WERI-Rb-1 (cell line): Measurements from ENCODE around the gene PRKAG2.

ENCODE experiments used
- DNase-seq: peaks from one replicate; pipeline ENCODE4 v3.0.0-alpha.2; 2020
- H3K27ac ChIP-seq: fragments of 250-450 bp; sonication (Bioruptor Pico); 2 replicates; pipeline ENCODE4 v1.5.1; 2020; ENCODE audit warnings: mild to moderate bottlenecking, moderate library complexity
- H3K27me3 ChIP-seq: fragments of 250-450 bp; sonication (Bioruptor Pico); 2 replicates; pipeline ENCODE4 v1.5.1; 2021; ENCODE audit warnings: mild to moderate bottlenecking, low read depth, moderate library complexity; ENCODE audit not compliant: insufficient read depth, severe bottlenecking
- H3K36me3 ChIP-seq: fragments of 250-450 bp; sonication (Bioruptor Pico); 2 replicates; pipeline ENCODE4 v1.5.1; 2020; ENCODE audit warnings: mild to moderate bottlenecking, moderate library complexity
- H3K4me3 ChIP-seq: 2 replicates; pipeline ENCODE4 v1.5.1; 2011; ENCODE audit warnings: low read depth, mild to moderate bottlenecking, control low read depth, low read length
- H3K9me3 ChIP-seq: fragments of 250-450 bp; sonication (Bioruptor Pico); 2 replicates; pipeline ENCODE4 v1.5.1; 2021; ENCODE audit warnings: mild to moderate bottlenecking, moderate library complexity; ENCODE audit not compliant: severe bottlenecking
- TF ChIP-seq, protein P1 (sequence below): IDR thresholded peaks from 2 replicates; pipeline ENCODE4 v1.5.1; 2011; ENCODE audit warnings: low read depth, mild to moderate bottlenecking, control low read depth, inconsistent platforms, low read length

PRKAG2 gene

DNA sequence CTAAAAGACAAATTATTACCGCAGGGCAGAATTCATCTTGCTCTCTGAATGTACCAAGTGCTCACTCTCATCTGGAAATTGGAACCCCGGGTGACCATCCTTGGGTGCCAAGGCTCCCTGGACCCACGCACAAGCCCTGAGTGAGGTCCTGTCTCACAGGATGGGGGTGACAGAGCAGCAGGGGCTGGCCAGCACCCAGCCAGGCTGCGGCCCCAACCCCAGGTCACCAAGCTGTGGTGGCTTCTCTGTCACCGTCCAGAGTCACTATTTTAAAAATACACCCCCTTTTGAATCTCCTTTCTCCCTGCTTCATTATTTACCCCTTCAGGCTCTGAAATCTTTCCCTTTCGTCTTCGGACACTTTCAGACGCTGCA is 148.6 kb downstream of the PRKAG2 start:
- H3K4me3 ChIP-seq = no peak overlapping the region
- no peaks in the 10 kb centered on the region for H3K27me3 ChIP-seq
- no peak overlapping the region for H3K27ac ChIP-seq
- no peak for DNase-seq
- H3K9me3 ChIP-seq = no peaks in the 10 kb centered on the region
- H3K36me3 ChIP-seq = no peaks in the 10 kb centered on the region
- TF ChIP-seq, protein P1, sequence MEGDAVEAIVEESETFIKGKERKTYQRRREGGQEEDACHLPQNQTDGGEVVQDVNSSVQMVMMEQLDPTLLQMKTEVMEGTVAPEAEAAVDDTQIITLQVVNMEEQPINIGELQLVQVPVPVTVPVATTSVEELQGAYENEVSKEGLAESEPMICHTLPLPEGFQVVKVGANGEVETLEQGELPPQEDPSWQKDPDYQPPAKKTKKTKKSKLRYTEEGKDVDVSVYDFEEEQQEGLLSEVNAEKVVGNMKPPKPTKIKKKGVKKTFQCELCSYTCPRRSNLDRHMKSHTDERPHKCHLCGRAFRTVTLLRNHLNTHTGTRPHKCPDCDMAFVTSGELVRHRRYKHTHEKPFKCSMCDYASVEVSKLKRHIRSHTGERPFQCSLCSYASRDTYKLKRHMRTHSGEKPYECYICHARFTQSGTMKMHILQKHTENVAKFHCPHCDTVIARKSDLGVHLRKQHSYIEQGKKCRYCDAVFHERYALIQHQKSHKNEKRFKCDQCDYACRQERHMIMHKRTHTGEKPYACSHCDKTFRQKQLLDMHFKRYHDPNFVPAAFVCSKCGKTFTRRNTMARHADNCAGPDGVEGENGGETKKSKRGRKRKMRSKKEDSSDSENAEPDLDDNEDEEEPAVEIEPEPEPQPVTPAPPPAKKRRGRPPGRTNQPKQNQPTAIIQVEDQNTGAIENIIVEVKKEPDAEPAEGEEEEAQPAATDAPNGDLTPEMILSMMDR = no peak

DNA sequence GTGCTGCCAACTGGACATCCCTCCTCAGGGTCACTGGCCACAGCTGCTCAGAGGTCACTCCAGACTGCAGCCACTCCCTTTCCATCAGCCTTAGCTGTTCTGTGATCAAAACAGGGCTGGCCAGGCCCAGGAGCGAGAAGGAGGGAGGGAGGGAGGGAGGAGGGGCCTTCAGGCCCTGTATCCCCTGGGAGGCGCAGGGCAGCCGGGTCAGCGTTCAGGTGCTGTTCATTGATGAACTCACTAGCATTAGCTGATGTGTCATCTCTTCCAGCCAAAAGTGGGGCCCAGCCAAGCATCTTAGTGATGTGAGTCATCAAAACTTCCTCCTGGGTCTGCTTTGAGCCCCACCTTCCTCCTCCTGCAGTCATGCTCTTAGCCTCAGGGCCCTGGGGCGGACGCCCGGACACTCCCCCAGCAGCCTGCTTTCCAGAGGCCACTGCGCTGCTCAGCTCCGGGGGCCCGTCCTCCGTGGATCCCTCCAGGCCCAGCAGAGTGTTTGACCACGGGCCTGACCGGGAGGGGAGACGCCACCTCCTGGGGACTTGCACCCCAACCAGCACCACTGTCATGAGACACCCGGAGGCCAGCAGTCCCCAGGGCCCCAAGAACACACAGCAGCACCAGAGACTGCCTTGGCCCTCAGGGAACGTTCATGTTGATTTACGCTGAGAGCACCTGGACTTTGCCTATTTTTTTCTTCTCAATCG is 149.2 kb downstream of the PRKAG2 start:
- DNase-seq = no peak
- H3K27me3 ChIP-seq = no peaks in the 10 kb centered on the region
- no peaks in the 10 kb centered on the region for H3K36me3 ChIP-seq
- no peak overlapping the region for H3K4me3 ChIP-seq
- H3K27ac ChIP-seq = no peak overlapping the region
- TF ChIP-seq, protein P1 = no peak
- no peaks in the 10 kb centered on the region for H3K9me3 ChIP-seq

DNA sequence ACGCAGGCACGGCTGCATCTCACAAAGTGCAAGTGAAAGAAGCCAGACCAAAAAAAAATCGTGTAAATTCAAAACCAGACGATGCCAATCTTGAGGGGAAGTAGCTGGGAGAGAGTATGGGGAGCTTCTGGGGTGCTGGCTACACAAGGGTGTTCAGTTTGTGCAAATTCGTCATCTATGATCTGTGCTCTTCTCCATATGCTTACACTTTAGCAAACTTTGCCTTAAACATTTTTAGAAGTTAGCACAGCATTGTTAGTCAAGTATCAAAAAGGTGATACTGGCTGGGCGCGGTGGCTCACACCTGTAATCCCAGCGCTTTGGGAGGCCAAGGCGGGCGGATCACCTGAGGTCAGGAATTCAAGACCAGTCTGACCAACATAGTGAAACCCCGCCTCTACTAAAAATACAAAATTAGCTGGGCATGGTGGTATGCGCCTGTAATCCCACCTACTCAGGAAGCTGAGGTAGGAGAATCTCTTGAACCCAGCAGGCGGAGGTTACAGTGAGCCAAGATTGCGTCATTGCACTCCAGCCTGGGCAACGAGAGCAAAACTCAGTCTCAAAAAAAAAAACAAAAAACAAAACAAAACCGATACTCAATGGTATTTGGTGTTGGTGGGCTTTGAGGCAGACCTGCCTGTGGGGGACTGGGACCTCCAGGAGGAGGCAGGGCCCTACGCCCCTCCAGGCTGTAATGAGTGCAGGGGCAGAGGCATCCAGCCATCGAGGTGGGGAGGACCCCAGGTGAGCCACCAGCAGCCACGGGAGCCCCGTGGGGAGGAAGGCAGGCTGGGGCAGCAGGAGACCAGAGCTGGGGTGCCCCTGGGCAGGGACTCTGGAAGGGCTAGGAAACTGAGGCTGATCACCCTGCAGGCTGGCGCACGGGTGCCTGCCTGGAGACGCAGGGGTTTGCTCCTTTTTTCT is 150.0 kb downstream of the PRKAG2 start:
- Histone ChIP-seq H3K27me3 (no peaks in the 10 kb centered on the region), H3K4me3 (no peak overlapping the region), H3K9me3 (no peaks in the 10 kb centered on the region), H3K36me3 (no peaks in the 10 kb centered on the region), H3K27ac (no peak overlapping the region)
- no peak for DNase-seq
- TF ChIP-seq, protein P1 = no peak

DNA sequence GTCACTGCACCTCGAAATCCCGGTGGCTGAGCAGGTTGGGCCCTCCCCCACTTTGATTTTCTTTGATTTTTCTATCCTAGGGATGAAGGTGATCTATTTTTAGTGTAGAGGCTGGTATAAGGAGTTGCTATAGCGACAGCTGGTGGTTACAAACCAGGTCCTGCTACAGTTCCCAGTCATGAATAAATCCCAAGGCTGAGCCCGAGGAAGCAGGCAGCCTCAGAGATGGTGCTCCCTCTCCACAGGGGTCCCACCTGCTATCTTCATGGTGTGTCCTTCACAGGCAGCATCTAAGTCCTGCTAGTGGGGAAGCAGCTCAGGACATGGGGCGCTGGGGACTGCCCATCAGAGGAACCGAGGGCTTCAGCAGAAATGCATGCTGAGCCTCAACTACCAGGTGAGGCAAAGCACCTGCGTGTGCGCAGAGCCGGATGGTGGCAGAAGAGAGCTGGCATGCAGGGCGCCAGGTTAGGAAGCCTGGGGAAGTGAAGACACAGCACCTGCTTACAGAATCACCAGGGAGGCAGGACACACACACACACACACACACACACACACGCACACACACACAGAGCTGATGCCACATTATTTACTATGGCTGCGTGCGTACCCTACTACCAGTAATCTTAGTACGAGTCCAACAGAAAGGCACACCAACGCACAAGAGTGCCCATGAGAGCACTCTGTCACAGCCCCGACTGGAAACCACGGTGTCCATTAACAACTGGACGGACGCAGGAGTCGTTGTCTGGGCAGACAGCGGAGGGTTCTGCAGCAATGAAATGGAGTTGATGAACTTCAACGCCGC is 150.9 kb downstream of the PRKAG2 start:
- TF ChIP-seq, protein P1 = peak; percentile 17; the same call in 1 of the 2 replicates
- H3K27me3 ChIP-seq = no peaks in the 10 kb centered on the region
- peak; percentile 52 for DNase-seq
- no peaks in the 10 kb centered on the region for H3K36me3 ChIP-seq
- no peak overlapping the region for H3K4me3 ChIP-seq
- H3K9me3 ChIP-seq = no peaks in the 10 kb centered on the region
- no peak overlapping the region for H3K27ac ChIP-seq

DNA sequence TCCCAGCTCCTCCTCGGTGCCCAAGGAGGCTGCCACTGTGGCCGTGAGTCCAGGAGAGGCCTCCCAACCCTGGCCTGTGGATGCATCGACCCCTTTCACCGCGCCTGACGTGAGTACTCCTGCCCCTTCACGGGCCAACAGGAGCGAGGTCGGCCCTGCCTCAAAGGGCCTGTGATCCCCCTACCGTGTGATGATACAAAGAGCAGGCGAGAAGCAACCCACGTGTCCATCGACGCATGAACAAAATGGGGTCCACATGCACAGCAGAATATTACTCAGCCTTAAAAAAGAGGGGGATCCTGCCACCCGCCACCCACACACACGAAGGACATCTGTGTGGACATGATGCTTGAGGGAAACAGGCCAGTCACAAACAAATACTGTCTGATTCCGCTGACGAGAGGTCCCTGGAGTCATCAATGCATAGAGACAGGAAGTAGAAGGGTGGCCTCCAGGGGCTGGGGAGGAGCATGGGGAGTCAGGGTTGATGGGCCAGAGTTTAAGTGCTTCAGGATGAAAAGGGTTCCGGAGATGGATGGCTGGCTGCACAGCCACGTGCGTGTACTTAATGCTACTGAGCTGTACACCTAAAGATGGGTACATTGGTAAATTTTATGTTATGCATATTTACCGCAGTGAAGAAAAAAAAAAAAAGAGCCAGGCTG is 151.9 kb downstream of the PRKAG2 start:
- TF ChIP-seq, protein P1 = no peak
- H3K4me3 ChIP-seq = no peak overlapping the region
- no peaks in the 10 kb centered on the region for H3K27me3 ChIP-seq
- no peaks in the 10 kb centered on the region for H3K9me3 ChIP-seq
- H3K27ac ChIP-seq = no peak overlapping the region
- no peaks in the 10 kb centered on the region for H3K36me3 ChIP-seq
- no peak for DNase-seq
